Activated CD4-positive, alpha-beta T cell treated with anti-CD3 and anti-CD28 coated beads for 4 hours (primary cell): ENCODE results near the gene LRRC8D.
A peak's percentile ranks its signal among the peaks of the same experiment; 100 is the strongest.

Experiments
- DNase-seq, 2 donors: peaks; one replicate each; pipeline ENCODE4 v3.0.0-alpha.2; 2020

The LRRC8D gene

DNA sequence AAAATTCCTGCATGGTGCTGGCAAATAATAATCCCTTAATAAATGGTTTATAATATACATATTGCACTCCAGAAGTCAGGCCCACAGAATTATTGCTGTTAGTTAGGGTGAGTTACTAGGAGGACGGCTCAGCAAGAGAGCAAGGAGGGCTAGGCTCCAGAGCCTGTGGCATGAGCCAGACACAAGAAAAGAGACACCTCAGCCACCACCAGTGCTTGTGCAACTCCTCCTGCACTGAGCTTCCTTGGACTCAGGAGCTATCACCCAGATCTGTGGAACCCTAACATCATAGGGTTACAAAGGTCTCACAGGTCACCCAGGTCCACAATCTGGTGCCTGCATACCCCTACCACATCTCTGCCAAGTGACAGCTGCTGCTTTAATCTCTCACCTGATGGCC, 12.8 kb upstream of the LRRC8D start:
- no peak for DNase-seq

DNA sequence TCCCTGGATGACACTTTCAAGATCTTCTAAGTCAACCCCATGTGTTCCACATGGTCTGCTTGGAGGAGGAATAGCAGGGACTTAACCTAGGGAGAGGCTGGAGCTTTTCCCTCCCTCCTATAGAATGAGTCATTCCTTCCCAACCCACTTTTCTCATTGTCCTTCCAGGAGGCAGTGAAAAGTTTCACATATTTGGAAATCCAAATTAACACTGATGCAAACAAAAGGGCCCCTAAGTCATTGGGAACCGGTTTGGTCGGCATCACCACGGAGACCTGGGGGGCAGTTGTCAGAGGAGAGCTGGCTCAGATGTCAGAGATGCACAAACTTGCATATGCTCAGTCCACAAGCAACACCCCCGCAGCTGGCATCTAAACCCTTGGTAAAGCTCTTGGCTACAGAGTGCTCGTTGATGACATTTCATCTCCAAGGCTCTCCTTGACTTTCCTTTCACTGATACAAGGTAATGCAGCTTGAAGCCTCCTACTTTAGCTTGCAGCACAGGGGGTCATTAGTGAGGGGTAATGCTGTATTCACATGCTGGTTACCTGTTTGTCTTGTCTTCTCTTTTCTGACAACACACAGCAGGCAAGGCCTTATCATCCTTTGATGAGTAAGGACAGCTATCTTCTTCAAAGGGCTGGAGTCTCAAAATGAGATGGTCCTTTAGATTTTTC, 12.3 kb upstream of the LRRC8D start:
- no peak for DNase-seq

DNA sequence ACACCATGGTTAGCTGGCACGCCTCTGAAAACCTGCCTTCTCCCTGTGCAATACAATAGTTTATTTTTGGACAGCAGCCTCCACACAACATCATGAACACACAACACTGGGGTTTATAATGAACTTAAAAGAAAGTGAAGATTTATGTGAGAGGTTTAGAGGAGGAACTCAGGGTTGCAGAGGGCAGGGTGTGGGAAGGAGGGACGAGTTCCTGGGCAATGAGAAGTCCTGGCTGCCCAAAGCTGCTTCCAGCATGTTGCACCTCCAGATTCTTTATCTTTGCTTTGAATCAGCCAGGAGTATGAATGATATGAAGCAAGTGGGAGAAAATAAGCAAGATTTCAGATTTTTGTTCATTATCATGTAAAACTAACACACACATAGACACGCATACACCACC, 11.3 kb upstream of the LRRC8D start:
- DNase-seq = no peak

DNA sequence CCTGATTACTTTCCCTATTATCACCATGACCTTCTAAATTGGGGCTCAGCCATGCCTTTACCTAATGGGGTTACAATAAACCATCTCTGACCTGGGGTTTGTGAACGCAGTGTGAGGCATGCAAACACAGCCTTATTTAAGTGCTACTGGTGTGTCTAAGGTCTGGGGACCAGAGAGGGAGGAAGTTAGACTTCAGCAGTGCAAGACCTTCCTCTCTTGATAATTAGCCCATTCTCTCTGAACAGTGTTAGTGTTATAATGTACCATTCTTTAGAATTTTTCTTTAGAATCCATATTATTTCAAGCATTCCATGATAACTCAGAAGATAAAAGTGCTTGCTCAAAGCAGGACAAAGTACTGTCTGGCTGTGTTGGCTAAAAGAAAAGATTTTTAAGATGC, 10.5 kb upstream of the LRRC8D start:
- DNase-seq = no peak

DNA sequence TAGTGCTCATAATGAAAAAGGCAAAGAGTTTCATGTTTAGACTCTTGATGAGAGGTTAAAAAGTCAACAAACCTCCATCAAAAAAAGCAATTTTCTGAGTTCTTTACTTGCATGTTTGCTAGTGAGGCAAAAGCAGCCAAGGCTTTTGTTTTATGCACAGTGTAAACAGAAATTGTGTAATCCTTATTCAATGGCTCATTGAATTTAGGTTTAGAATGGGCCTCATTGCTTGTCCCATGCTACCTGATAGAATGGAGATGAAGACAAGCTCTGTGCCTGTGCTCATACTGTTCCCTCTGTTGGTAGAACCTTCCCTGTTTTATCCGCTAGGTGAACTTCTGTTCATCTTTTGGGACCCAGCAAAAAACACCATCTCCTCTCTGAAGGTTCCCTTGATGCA, 10.0 kb upstream of the LRRC8D start:
- no peak for DNase-seq

DNA sequence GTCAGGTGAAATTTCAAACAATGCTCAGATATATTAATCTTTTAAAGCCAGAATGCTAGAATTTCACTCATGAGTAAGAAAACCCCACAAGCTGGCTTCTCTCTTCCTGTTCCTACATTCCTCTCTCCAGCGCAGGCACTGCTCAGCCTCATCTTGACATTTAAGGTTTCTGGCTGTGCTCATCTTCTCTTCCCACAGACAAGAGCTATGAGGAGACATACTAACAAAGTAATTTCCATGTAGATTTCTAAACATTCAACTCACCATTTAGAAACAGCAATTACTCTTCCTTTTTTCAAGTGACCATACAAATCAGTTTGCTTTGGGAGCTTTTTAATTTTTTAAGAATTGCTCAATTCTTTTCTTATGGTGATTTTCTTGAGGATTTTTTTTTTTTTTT, 7.8 kb upstream of the LRRC8D start:
- DNase-seq = no peak

DNA sequence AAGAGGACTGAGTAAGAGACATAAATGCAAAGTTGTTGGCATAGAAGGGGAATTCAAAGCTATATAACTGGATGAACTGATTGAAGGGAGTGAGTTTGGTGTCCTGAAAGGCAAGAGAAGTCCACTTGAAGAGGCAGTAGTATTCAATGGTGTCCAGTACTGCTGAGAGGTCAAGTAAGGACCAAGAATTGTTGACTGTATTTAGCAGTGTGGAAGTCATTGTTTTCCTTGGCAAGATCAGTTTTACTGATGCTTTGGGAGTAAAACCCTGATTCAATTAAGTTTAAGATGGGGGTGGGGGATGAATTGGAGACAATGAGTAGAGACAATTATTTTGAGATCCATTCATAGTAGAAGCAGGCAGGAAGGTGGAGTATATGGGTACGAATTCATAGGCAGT, 5.8 kb upstream of the LRRC8D start:
- DNase-seq = no peak

DNA sequence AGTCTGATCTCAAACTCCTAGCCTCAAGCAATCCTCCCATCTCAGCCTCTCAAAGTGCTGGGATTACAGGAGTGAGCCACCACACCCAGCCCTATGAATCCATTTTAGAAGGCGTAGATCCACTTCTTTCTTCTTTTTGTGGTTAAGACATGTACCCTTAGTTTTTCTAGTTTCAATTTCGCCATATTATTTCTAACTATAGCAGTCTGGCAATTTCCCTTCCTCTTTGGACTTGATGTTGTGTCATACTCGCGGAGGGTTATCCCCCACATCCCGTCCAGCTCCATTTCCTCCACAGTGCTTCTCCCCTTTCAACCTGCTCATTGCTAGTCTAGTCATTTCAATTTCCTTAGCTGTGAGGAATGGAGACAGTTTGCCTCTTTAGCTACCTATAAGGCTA, 5.2 kb upstream of the LRRC8D start:
- no peak for DNase-seq

DNA sequence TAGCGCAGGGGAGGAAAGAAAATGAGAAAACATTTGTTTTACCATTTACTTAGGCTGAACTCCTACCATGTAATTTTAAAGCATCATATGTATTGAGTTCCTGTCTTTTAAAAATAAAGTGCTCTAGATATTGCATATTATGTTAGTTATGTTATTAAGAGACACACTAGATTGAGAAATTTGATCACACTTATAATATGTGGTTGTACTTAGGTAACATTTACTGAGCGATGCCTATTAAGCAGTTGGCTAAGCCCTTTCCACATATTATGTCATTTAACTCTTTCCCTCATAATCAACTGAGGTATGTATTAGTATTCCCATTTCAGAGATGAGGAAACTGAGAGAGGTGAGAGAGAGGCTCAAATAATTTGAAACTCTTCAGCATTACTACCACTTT, 4.5 kb upstream of the LRRC8D start:
- DNase-seq = no peak

DNA sequence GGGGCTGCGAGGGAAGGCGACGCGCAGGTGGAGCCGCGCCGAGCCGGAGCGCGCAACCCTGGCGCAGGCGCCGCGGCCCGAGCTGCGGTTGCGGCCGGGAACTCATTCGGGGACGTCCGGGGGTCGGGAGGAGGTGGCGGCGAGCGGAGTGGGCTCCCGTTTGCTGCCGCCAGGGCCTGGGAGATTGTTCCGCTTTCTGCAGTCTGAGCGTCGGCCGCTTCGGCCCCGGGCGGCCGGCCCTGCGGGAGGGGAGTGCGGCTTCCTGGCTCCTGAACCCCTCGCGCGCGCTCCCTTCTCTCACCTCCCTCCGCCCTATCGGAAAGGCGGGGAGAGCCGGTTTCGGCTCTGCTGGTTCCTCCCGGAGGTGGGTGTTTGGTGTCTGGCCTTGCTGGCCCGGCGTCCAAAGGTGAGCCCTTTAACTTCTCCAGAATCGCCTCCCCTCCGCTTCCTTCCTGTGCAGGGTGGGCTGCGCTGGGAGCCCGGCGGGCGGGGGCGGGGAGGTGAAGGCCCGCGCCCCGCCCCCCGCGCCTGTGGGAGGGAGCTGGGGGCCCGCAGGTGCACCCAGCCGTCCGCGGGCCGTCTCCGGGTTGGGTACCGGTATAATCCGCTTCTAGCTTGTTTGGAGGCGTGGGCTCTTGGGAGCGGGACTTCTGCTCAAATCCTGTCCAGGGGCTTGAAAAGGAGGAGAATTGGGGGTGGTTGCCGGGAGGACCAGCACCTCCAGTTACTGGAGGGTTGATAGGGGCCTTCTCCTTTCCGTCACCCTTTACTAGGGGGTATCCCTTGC, 683 bp downstream of the LRRC8D start:
- DNase-seq = peak; percentile 62 to 67

DNA sequence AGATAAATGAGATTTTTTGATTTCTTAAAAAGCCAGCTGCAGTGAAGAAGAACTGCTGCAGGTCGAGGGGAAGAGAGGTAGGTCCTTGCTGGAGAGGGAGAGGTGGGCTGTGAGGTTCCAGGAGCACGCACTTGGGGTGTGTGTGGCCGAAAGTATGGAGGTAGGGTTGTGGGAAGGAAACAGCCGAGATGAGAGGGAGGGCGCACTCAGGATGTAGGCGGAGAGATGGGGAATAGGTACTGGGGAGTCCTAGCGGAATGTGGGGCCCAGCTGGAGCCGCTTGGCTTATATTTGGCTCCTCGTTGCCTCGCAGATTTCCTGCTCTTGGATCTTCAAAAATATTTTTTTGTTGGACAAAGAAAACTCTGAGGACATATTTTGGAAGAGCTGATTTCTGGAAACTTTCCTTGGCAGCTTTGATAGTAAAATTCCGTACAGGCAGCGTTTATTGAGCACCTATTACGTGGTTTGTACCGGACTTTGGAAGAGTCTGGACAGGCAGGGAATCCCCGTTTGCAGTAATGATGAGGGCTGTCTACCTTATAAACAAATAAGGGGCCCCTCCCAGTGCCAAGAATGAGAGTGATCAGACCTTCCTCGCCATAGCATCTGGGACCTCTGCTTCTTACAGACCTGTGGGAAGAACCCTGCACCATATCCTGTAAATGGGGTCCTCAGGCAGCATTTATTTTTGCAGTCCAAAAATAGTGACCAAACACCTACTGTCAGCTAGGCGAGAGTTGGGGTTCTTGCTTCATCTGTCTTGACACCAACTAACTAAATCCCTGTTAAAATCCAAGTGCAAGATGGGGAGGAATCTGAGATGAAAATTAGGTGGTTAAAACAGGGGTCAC, 1.5 kb downstream of the LRRC8D start:
- DNase-seq = no peak

DNA sequence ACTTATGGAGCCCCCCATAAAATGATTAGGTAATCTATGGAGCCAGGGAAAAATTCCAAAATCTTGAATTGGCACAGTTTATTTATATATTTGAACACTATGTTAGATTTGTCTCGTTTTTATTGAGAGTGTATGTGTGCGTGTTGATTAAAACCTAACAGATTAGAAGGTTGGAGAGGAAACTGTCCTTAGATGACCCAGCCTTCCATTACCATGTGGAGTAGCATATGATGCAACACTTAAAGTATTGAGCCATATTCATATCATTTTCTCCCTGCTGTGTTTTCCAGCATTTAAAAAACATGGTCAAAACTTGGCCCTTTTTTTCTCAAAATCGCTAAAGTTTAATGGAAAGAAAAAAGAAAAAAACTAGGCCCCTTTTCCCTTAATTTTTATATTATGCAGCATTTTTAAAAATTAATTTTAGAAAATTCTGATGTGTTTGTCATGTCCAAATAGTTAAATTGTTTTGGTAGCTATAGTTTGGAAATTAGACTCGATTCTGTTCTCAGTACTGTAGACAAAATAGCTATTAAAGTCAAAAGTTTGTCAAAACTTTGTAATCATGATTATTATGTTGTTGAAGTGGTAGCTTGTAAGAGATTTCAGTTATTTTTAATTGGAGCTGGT, 2.3 kb downstream of the LRRC8D start:
- DNase-seq = no peak

DNA sequence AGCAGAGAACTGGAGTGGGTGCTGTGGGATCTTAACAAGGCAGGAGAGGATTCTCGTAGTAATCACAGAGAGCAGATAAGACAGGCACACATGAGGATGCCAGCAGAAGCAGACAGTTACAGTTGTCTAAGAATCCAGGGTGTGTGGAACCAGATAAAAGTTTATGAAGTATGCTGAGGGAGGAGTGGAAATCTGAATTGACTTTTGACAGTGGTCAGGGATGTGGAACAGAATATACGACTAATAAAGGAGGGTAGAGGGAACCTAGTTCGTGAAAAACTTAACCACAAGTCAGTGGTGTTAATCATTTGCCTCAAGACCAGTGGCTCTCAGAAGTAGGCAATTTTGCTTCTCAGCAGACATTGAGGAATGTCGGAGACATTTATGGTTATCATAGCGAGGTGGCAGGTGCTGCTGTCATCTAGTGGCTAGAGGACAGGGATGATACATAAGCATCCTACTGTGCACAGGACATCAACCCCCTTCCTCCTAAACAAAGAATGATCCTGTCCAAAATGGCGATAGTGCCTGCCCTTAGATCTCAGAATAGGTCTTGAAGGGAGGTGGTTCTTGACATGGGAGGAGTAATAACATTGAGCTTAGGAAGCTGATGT, 3.0 kb downstream of the LRRC8D start:
- DNase-seq = no peak

DNA sequence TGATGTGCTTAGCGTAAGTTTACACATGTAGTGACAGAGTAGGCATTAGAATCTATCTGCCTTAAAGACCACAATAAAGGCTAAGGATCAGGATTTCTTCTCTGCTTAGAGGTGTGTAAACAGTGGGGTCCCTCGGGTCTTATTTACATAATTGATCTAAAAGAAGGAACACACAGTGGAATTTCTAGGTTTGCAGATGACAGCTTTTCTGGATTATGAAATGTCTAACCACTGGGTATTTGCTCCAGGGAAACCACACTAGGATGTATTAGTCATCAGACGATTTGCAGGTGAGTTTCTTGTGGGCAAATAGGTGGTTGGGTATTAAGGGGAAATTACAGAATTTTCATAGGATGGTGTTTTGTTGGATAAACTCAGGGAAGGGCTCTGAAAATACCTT, 5.8 kb downstream of the LRRC8D start:
- DNase-seq = no peak

DNA sequence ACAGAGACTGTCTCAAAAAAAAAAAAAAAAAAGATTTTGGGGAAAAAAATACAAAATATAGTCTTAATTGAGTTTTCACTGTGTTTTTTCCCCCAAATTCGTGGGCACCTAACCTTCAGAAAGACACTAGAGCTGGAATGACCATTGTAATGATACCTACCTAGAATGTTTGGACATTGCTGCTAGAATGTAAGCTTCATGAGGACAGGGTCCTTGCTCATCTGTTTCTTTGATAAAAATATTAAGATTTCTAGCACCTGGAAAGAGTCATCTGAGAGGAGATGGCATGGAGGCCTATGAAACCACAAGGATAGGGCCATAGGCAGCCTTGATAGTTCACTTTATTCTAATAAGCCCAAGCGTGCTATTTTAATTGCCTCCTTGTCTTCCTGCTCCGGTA, 6.5 kb downstream of the LRRC8D start:
- DNase-seq = no peak

DNA sequence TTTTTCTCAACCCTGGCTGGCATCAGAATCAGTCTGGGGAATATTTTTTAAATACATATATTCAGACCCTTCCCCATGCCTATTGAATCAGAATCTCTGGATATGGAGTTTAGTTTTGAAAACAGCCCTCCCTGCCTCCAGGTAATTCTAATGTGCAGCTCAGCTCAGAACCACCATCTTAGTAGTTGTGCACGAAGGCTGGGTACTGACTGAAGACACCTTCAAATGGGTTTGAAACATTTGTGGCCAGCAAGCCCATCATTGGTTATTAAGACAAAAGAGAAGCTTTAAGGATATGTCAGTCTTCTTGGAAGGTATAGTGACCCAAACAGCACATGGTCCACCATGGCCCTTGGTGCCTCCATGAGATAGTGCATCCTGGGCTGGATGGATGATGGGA, 7.1 kb downstream of the LRRC8D start:
- no peak for DNase-seq

DNA sequence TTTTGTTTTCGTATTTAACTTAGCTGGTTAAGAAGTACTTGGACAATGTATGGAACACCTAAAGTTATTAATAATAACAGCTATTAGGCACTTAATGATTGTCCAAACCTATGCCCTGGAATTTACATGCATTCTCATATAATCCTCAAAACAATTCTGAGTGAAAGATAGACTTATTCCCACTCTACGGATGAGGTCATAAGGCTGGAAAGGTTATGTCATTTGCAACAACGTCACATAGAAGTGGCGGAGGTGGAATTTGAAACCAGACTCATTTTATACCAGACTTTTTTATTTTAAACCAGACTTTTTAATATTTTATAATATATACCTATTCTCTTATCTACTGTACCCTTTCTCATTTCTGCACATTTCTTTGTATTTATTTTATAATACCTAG, 8.4 kb downstream of the LRRC8D start:
- DNase-seq = no peak

DNA sequence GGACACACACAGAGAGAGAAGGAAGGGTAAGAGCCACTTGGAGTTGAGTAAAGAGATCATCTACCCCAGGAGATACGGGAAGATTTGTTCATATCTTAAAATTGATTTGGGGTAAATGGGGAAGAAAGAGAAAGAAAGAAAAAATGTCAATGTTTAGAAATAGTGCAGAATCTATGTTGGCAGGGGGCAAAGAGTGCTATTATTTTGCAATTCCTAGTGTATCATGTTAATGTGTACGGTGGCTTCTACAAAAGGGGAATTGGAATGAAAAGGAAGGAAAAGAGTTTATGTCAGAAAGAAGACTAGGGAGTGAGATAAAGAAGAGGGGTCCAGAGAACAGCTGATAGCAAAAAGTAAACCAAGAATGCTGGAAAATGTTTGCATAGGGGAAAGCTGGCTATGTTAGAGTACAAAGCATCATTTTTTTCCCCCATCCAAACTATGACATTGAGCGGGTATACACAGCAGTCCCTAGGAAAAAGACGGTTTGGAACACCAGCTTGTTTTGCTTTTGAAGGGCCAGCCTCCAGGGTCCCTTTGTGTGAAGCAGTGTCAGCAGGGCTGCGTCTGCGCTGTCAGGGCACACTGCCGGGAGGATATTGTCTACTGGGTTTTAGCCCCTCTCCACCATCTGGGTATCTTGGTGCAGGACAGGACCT, 10.8 kb downstream of the LRRC8D start:
- no peak for DNase-seq

DNA sequence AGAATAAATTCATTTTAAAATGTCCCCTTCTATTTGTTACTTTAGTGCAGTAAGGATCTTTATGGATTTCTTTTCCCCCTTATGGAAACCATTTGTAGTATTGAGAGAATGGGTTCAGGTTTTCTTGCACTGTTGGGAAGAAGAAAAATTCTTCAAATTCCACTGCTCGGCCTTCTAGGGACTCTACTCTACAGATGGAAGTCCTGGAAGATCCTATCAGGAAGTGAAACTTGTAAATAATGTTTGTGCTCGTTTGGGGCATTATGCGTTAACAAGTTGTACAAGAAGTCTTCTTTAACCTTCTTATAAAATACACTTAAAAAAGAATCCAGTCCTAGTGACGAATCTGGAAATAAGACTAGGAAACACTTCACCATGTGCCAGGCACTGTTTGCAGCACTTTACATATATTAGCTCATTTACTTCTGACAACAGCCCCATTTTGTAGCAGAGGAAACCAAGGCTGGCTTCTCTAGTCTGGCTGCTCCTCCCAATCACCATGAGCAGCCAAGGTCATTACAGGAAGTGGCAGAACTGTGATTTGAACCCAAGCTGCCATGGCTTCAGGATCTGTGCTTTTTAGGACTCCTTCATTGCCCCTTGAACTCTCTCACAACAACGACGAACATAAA, 11.8 kb downstream of the LRRC8D start:
- DNase-seq = no peak

DNA sequence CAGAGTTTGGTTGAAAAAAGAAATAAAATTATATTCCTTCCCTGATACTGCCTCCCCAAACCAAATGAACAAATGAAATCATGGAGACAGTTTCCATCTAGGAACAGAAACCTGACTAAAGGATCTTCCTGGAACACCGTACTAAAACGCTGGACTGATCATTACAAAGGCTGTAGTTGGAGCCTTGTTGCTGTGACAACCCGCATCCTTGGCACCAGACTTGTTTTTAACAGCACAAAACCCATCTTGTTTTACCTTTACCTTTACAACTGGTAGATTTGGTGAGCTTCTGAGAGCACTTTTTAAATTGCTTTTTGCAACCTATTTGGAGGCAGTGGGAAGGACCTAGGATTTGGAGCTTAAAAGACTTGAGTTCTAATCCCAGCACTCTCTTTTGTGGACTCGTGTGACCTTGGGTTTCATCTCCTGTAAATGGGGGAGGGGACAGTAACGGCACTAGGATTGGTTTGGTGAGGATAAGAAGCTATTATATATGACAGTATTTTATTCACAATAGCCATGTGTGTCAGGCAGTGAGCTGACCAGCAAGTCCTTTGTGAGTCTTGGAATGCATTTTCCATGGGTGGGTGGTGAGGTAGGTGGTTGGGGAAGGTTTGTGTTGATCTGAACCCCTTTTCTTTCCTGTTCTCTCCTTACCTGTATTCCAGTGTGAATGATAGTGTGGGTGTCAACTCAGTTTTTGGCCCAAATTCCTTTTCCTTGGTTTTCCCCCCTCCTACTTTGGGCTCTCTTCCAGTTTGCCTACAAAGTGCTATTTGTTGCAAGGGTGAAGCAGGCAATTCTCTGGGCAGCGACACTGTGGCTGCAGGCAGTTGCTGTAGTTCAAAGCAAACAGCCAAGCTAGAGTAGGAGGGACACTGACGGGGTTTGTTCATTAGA, 12.6 kb downstream of the LRRC8D start:
- no peak for DNase-seq
